ENCODE results near the gene ADPRHL1.
"Not testable (repeated sequence)": the region's sequence is repeated elsewhere in the genome, so short reads cannot be mapped to it uniquely, and the experiment has no call there.

The ADPRHL1 gene

GRCh38 chr13:113454936-113455335 is 1.6 kb upstream of the ADPRHL1 start:
- DNase-seq = no peak

GRCh38 chr13:113452466-113452865 is 822 bp downstream of the ADPRHL1 start:
- no peak for DNase-seq

GRCh38 chr13:113451951-113452421 is 1.3 kb downstream of the ADPRHL1 start:
- no peak for DNase-seq

- not testable (repeated sequence) for DNase-seq
Measured at GRCh38 chr13:113450861-113451620, 2.2 kb downstream of the ADPRHL1 start.

GRCh38 chr13:113450348-113450744 is 2.9 kb downstream of the ADPRHL1 start:
- DNase-seq = not testable (repeated sequence)

- DNase-seq = no peak
Measured at GRCh38 chr13:113449693-113450347, 3.5 kb downstream of the ADPRHL1 start.

GRCh38 chr13:113448885-113449692 is 4.2 kb downstream of the ADPRHL1 start:
- DNase-seq = no peak

- no peak for DNase-seq
Measured at GRCh38 chr13:113448545-113448884, 4.8 kb downstream of the ADPRHL1 start.

GRCh38 chr13:113447596-113447995 is 5.7 kb downstream of the ADPRHL1 start:
- DNase-seq = no peak

GRCh38 chr13:113446488-113446854 is 6.8 kb downstream of the ADPRHL1 start:
- DNase-seq = no peak

GRCh38 chr13:113445791-113446487 is 7.3 kb downstream of the ADPRHL1 start:
- no peak for DNase-seq

GRCh38 chr13:113443991-113444390 is 9.3 kb downstream of the ADPRHL1 start:
- no peak for DNase-seq

- no peak for DNase-seq
Measured at GRCh38 chr13:113442985-113443362, 10.3 kb downstream of the ADPRHL1 start.

- no peak for DNase-seq
Measured at GRCh38 chr13:113442354-113442984, 10.8 kb downstream of the ADPRHL1 start.

GRCh38 chr13:113441661-113442060 is 11.6 kb downstream of the ADPRHL1 start:
- DNase-seq = no peak

- DNase-seq = no peak
Measured at GRCh38 chr13:113437408-113438010, 15.8 kb downstream of the ADPRHL1 start.

- DNase-seq = not testable (repeated sequence)
Measured at GRCh38 chr13:113436866-113437265, 16.4 kb downstream of the ADPRHL1 start.

GRCh38 chr13:113435907-113436306 is 17.4 kb downstream of the ADPRHL1 start:
- DNase-seq = not testable (repeated sequence)

- DNase-seq = no peak
Measured at GRCh38 chr13:113433391-113433916, 19.8 kb downstream of the ADPRHL1 start.

GRCh38 chr13:113432506-113433270 is 20.6 kb downstream of the ADPRHL1 start:
- no peak for DNase-seq

- no peak for DNase-seq
Measured at GRCh38 chr13:113431171-113431570, 22.1 kb downstream of the ADPRHL1 start.

Measured in stimulated activated CD4-positive, alpha-beta T cell treated with anti-CD3 and anti-CD28 coated beads, Interleukin-15, amount 100 ng/mL, for 24 hours (primary cell).